BE2C (cell line): ENCODE data around the gene TXNDC17.

ENCODE experiments used
- DNase-seq: peaks from one replicate; pipeline ENCODE4 v3.0.0-alpha.2; 2020
- H3K27me3 ChIP-seq: fragments of 250-450 bp; sonication (Bioruptor Pico); 2 replicates; pipeline ENCODE4 v1.5.1; 2020; ENCODE audit warnings: mild to moderate bottlenecking
- H3K36me3 ChIP-seq: fragments of 250-450 bp; sonication (Bioruptor Pico); 2 replicates; pipeline ENCODE4 v1.5.1; 2020; ENCODE audit warnings: mild to moderate bottlenecking
- H3K4me1 ChIP-seq: fragments of 250-450 bp; sonication (Bioruptor Pico); 2 replicates; pipeline ENCODE4 v1.5.1; 2020
- H3K4me3 ChIP-seq: 2 replicates; pipeline ENCODE4 v1.5.1; 2011; ENCODE audit warnings: low read depth, low read length
- H3K9me3 ChIP-seq: fragments of 250-450 bp; sonication (Bioruptor Pico); 2 replicates; pipeline ENCODE4 v1.5.1; 2020
- TF ChIP-seq, protein P1 (sequence below): IDR thresholded peaks from 2 replicates; pipeline ENCODE4 v1.5.1; 2012; ENCODE audit warnings: mild to moderate bottlenecking, low read depth, low read length

The TXNDC17 gene

DNA sequence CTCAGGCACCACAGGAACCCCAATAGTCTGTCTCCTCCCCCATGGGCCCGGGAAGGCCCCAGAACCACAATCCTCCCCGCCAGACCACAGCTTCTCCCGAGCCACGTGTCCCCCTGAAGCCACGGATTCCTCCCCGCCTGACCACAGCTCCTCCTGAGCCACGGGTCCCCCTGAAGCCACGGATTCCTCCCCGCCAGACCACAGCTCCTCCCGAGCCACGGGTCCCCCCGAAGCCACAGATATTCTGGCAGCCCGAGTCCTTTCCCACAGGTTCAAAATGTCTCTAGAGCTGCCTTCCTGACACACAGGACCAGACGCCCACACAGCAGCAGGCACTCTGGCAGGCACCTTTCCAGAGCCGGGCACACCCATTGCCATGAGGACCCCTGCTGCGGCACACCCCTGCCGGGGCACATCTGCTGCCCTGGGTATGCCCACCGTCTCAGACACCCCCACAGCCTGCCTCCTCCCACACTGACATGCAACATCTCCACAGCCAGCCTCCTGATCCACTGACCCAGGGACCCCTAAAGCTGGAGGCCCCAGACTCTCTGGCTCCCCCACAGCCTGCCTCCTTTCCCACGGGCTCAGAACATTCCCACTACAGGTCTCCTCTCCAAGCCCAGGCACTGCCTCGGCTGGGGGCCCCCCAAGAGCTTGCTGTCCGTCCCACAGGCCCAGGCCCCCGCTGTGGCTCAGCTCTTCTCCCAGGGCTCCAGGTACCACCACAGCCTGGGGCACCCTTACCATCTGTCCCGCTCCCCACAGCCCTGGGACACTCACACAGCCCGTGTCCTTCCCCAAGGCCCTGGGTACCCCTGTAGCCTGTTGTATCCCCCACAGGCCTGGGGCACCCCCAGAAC is 2.6 kb upstream of the TXNDC17 start:
- H3K4me3 ChIP-seq = no peak overlapping the region
- TF ChIP-seq, protein P1, sequence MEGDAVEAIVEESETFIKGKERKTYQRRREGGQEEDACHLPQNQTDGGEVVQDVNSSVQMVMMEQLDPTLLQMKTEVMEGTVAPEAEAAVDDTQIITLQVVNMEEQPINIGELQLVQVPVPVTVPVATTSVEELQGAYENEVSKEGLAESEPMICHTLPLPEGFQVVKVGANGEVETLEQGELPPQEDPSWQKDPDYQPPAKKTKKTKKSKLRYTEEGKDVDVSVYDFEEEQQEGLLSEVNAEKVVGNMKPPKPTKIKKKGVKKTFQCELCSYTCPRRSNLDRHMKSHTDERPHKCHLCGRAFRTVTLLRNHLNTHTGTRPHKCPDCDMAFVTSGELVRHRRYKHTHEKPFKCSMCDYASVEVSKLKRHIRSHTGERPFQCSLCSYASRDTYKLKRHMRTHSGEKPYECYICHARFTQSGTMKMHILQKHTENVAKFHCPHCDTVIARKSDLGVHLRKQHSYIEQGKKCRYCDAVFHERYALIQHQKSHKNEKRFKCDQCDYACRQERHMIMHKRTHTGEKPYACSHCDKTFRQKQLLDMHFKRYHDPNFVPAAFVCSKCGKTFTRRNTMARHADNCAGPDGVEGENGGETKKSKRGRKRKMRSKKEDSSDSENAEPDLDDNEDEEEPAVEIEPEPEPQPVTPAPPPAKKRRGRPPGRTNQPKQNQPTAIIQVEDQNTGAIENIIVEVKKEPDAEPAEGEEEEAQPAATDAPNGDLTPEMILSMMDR = no peak
- H3K27me3 ChIP-seq = no peaks in the 10 kb centered on the region
- no peaks in the 10 kb centered on the region for H3K36me3 ChIP-seq
- DNase-seq = no peak
- H3K4me1 ChIP-seq = no peaks in the 10 kb centered on the region
- H3K9me3 ChIP-seq = no peaks in the 10 kb centered on the region

DNA sequence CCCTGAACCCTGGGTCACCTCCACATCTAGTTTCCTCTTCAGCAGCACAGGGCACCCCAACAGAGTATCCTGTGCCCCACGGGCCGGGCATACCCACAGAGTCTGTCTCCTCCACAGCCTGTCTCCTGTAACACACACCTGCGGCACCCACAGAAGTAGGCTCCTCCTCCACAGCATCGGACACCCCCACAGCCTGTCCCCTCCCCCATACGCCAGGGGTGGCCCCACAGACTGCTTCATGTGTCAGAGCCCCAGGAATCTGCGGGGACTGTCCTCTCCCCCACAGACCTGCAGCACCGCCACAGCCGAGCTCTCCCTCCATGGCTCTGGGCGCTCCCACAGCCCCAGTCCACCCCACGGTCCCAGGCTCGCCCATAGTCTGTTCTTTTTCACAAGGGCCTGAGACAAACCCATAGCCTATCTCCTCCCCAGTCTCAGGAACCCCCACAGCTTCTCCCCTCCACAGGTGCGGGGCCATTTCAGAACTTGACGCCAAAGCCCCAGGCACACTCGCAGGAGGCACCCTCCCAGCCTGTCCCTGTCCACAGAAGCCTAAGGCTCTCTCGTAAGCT is 1.8 kb upstream of the TXNDC17 start:
- Histone ChIP-seq H3K36me3 (no peaks in the 10 kb centered on the region), H3K4me1 (no peaks in the 10 kb centered on the region), H3K4me3 (peak overlapping the region; percentile 77), H3K9me3 (no peaks in the 10 kb centered on the region), H3K27me3 (no peaks in the 10 kb centered on the region)
- DNase-seq = no peak
- TF ChIP-seq, protein P1 = no peak

DNA sequence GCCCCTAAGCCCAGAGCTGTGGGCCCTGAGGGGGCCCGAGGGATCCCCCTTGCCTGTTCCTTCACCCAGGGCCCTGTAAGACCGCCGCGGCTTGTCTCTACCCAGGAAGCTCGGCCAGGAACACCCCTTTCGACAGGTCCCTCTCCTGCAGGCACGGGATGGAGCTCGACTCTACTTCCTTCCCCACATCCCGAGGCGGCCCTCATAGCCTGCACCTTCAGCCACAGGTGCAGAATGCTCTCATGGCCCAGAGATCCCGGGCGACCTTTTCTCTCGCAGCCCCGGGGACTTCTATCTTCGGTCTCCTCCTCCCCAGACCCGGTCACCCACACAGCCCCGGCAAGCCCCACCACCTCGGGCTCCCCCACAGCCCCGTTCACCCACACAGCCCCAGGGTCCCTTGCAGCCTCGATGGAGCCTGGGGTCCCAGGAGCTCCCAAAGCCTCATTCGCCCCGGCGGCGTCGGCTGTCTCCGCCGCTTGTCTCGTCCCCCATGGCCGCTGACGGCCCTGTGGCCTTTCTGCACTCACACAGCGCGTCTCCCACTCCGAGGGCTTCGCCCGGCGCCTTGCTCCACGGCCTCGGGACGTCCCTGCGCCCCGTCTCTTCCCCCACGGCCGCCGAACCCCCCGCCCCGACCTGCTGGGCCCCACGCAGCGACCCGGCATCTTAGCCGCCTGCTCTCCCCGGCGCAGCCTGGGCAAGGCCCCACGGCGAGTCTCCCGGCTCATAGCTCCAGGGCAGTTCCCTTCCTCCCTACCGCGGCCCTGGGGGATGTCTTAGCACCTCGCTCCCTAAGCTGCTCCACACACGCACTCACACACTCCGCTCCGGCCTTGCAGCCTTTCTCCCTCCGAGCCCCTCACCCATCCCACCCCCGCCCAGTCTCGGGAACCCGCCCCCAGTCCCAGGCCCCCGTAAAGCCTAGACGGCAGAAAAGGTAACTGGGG is 999 bp upstream of the TXNDC17 start:
- TF ChIP-seq, protein P1 = no peak
- H3K9me3 ChIP-seq = no peaks in the 10 kb centered on the region
- H3K27me3 ChIP-seq = no peaks in the 10 kb centered on the region
- H3K4me3 ChIP-seq = peak overlapping the region; percentile 77
- DNase-seq = peak; percentile 40
- H3K4me1 ChIP-seq = no peaks in the 10 kb centered on the region
- H3K36me3 ChIP-seq = no peaks in the 10 kb centered on the region; the same call in 1 of the 2 replicates

DNA sequence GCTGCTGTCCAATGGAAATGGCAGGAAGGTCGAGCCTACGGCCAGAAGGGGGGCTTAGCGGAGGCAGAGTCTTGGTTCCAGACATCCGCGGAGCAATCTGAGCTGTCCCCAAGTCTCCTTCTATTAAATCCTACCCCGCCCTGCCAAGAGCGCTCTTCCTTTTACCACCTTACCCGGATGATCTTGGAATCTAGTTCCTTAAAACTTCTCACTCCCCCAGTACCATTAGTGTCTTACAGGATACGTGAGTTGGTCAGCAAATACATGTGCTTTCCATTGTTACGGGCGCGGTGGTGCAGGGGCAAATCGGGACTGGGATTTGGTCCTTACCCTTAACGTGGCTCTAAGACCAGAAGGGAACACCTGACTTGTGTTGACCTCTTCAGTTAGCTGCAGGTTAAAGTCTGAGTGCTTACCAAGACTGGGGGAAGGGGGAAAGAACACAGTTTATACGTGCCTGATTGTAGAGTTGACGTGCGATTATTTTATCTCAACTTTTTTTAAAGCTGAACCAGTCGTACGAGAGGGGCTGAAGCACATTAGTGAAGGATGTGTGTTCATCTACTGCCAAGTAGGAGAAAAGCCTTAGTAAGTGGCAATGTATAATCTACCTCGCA is 495 bp downstream of the TXNDC17 start:
- TF ChIP-seq, protein P1 = no peak
- H3K4me1 ChIP-seq = no peaks in the 10 kb centered on the region
- H3K4me3 ChIP-seq = peak overlapping the region; percentile 77
- H3K27me3 ChIP-seq = no peaks in the 10 kb centered on the region
- H3K36me3 ChIP-seq = no peaks in the 10 kb centered on the region; the same call in 1 of the 2 replicates
- H3K9me3 ChIP-seq = no peaks in the 10 kb centered on the region
- no peak for DNase-seq

DNA sequence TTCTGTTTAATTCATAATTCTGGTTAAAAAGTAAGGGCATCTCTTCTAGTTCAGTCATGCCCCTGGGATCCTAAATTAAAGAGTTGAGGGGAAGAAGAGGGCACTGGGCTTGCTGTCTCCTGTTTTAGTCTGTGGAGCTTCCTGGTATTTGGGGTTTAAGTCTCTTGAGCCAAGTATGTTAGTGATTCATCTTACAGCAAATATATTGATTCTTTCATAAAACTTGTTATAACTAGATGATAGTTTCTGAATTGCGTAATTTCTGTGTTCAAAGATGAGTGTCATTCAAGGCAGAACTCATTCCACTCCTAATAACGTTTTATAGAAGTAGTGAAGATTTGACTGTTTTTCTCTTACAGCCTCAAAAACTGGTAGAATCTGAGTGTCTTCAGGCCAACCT is 1.7 kb downstream of the TXNDC17 start:
- no peaks in the 10 kb centered on the region for H3K27me3 ChIP-seq
- no peak for DNase-seq
- TF ChIP-seq, protein P1 = no peak
- H3K4me3 ChIP-seq = no peak overlapping the region
- H3K4me1 ChIP-seq = no peaks in the 10 kb centered on the region
- no peaks in the 10 kb centered on the region; the same call in 1 of the 2 replicates for H3K36me3 ChIP-seq
- no peaks in the 10 kb centered on the region for H3K9me3 ChIP-seq
